Stomach (tissue), 4 donors: ENCODE results near the gene METTL3.

Experiments used
- CTCF ChIP-seq, 7 experiments: fragments of 450-650 bp in 4 of 7; fragments of 200-600 bp in 3 of 7; sonication (generic) in 3 of 7; IDR thresholded peaks; one replicate each; pipeline ENCODE4 v1.5.1; 2016 to 2019; ENCODE audit warnings: antibody characterized with exemption in 7 of 7, control low read depth in 2 of 7, mild to moderate bottlenecking in 1 of 7
- POLR2A ChIP-seq, 4 donors: fragments of 450-650 bp; IDR thresholded peaks; one replicate each; pipeline ENCODE4 v1.6.1; 2016; ENCODE audit warnings: antibody characterized with exemption in 4 of 4, control low read depth in 2 of 4, mild to moderate bottlenecking in 1 of 4, moderate library complexity in 1 of 4
- POLR2AphosphoS5 ChIP-seq, 3 donors: sonication (generic); formaldehyde crosslinking; IDR thresholded peaks; one replicate each; pipeline ENCODE4 v1.6.1; 2016; ENCODE audit warnings: antibody characterized with exemption in 3 of 3

- TF ChIP-seq CTCF (IDR thresholded peaks at IDR 0.05), result no peak
- TF ChIP-seq POLR2AphosphoS5 (IDR thresholded peaks at IDR 0.05), result no peak
- no peak for TF ChIP-seq POLR2A (IDR thresholded peaks at IDR 0.05)
Observed at GRCh38 chr14:21521501-21521900, 10.4 kb upstream of the METTL3 start.
